ENCODE data around the gene HOXB1. TPM values are rescaled to one million over a fixed set of nuclear protein-coding genes. Genes with fewer than 3 reads are reported as not detected.

HOXB1 gene
- total RNA-seq, 2 donors from 2014 or later = not detected

Other genes with a start within 250 kb of the HOXB1 start
- 100 to 1,000 TPM in 1 of 2 donors, 10 to 100 TPM in 1; 96.6 to 108 TPM for gene SKAP1, start 100.8 kb downstream of the HOXB1 start, total RNA-seq
- 10 to 100 TPM; 18.1 to 37.7 TPM for gene HOXB2, start 14.1 kb upstream of the HOXB1 start, total RNA-seq
- 1 to 10 TPM; 1.9 to 3.3 TPM for gene HOXB4, start 47.3 kb upstream of the HOXB1 start, total RNA-seq
- gene HOXB3, start 59.2 kb upstream of the HOXB1 start, total RNA-seq = 1 to 10 TPM; 2.9 to 8.1 TPM
- not detected for gene HOXB5, start 62.8 kb upstream of the HOXB1 start, total RNA-seq
- gene HOXB6, start 74.0 kb upstream of the HOXB1 start, total RNA-seq = under 1 TPM; 0.24 to 0.51 TPM
- 1 to 10 TPM; 1.3 to 1.6 TPM for gene HOXB7, start 80.0 kb upstream of the HOXB1 start, total RNA-seq
- gene HOXB8, start 84.3 kb upstream of the HOXB1 start, total RNA-seq = not detected
- gene HOXB9, start 95.3 kb upstream of the HOXB1 start, total RNA-seq = 10 to 100 TPM; 15.0 to 23.0 TPM
- not detected for gene PRAC1, start 191.5 kb upstream of the HOXB1 start, total RNA-seq
- not detected for gene PRAC2, start 192.2 kb upstream of the HOXB1 start, total RNA-seq
- gene HOXB13, start 197.7 kb upstream of the HOXB1 start, total RNA-seq = not detected